ENCODE results near the gene APC2. TPM values are rescaled to one million over a fixed set of nuclear protein-coding genes. Genes with fewer than 3 reads are reported as not detected.
"Not testable (repeated sequence)": the region's sequence is repeated elsewhere in the genome, so short reads cannot be mapped to it uniquely, and the experiment has no call there.

APC2 gene
- total RNA-seq, 1 donor from 2014 or later: 43.0 TPM

GRCh38 chr19:1435378-1435989 is 14.4 kb upstream of the APC2 start:
- peak overlapping the region; percentile 58 for H3K4me3 Mint-ChIP-seq
- peaks cover 14% of the 10 kb centered on the region for H3K4me1 Mint-ChIP-seq
- no peaks in the 10 kb centered on the region for H3K9me3 Mint-ChIP-seq
- H3K36me3 Mint-ChIP-seq (ENCODE audit: low read depth): peaks cover 15% of the 10 kb centered on the region
- H3K27me3 Mint-ChIP-seq (ENCODE audit: low read depth): peaks cover 5% of the 10 kb centered on the region
- H3K27ac Mint-ChIP-seq (ENCODE audit: unreplicated experiment): peak overlapping the region; percentile 94
- DNase-seq (ENCODE audit: low read depth, low spot score): no peak
- TF ChIP-seq CTCF (conservative IDR thresholded peaks at IDR 0.05): no peak

- Mint-ChIP-seq H3K4me3 (peak overlapping the region; percentile 98), H3K9me3 (no peaks in the 10 kb centered on the region), H3K36me3 (ENCODE audit: low read depth) (peaks cover 27% of the 10 kb centered on the region), H3K27ac (ENCODE audit: unreplicated experiment) (no peak overlapping the region), H3K4me1 (peaks cover 19% of the 10 kb centered on the region), H3K27me3 (ENCODE audit: low read depth) (peaks cover 9% of the 10 kb centered on the region)
- DNase-seq (ENCODE audit: low read depth, low spot score): no peak
- no peak for TF ChIP-seq CTCF (conservative IDR thresholded peaks at IDR 0.05)
Observed at GRCh38 chr19:1437609-1438008, 12.3 kb upstream of the APC2 start.

- peak; percentile 90 for TF ChIP-seq CTCF (conservative IDR thresholded peaks at IDR 0.05)
- Mint-ChIP-seq H3K9me3 (no peaks in the 10 kb centered on the region), H3K4me1 (peaks cover 22% of the 10 kb centered on the region), H3K27me3 (ENCODE audit: low read depth) (peaks cover 12% of the 10 kb centered on the region), H3K36me3 (ENCODE audit: low read depth) (peaks cover 29% of the 10 kb centered on the region), H3K27ac (ENCODE audit: unreplicated experiment) (peak within 1 kb of the TSS; percentile 100), H3K4me3 (peak within 1 kb of the TSS; percentile 98)
- peak; percentile 95 for DNase-seq (ENCODE audit: low read depth, low spot score)
Observed at GRCh38 chr19:1438035-1438932, 11.6 kb upstream of the APC2 start, which contains the start of gene RPS15. Gene RPS15 (plus strand): TSS chr19:1438396. CDS start chr19:1438426, 30 bp downstream.

GRCh38 chr19:1438933-1439354 is 11.0 kb upstream of the APC2 start:
- Mint-ChIP-seq H3K4me3 (peak overlapping the region; percentile 98), H3K27me3 (ENCODE audit: low read depth) (peaks cover 12% of the 10 kb centered on the region), H3K9me3 (no peaks in the 10 kb centered on the region), H3K36me3 (ENCODE audit: low read depth) (peaks cover 29% of the 10 kb centered on the region), H3K4me1 (peaks cover 22% of the 10 kb centered on the region), H3K27ac (ENCODE audit: unreplicated experiment) (peak overlapping the region; percentile 98)
- TF ChIP-seq CTCF (conservative IDR thresholded peaks at IDR 0.05): no peak
- DNase-seq (ENCODE audit: low read depth, low spot score): no peak

- H3K9me3 Mint-ChIP-seq; DNase-seq (ENCODE audit: low read depth, low spot score): not testable (repeated sequence)
- Mint-ChIP-seq H3K36me3 (ENCODE audit: low read depth) (peaks cover 29% of the 10 kb centered on the region), H3K4me1 (peaks cover 22% of the 10 kb centered on the region), H3K27ac (ENCODE audit: unreplicated experiment) (peak overlapping the region; percentile 90), H3K27me3 (ENCODE audit: low read depth) (peaks cover 18% of the 10 kb centered on the region), H3K4me3 (peak overlapping the region; percentile 98)
Observed at GRCh38 chr19:1439525-1440417, 10.2 kb upstream of the APC2 start.

Data from neural crest cell (in vitro differentiated cells).